HEK293 (cell line): ENCODE data around the gene POTEH.
"Not testable (repeated sequence)": the region's sequence is repeated elsewhere in the genome, so short reads cannot be mapped to it uniquely, and the experiment has no call there.

Experiments
- CTCF ChIA-PET: fragments of 350-600 bp; formaldehyde crosslinking; extraction: SDS; loops from one replicate; lab custom pipeline; 2021; ENCODE audit warnings: antibody characterized with exemption; lab: Yijun Ruan, JAX
- POLR2A ChIA-PET: fragments of 300-600 bp; formaldehyde crosslinking; extraction: SDS; loops from one replicate; lab custom pipeline; 2020; ENCODE audit warnings: antibody characterized with exemption, inconsistent platforms; lab: Yijun Ruan, JAX
- H3K27ac ChIP-seq: fragments of 200-500 bp; sonication (Bioruptor generic); 2 replicates; pipeline ENCODE4 v1.5.1; 2014; ENCODE audit warnings: low read depth, low read length, control low read depth, inconsistent platforms; ENCODE audit errors: extremely low read depth
- H3K36me3 ChIP-seq, 2 experiments: fragments of 200-500 bp in 1 of 2; sonication (Bioruptor generic) in 1 of 2; 1 replicate in 1 of 2; 2 replicates in 1 of 2; pipeline ENCODE4 v1.5.1; 2014 to 2017; ENCODE audit warnings: inconsistent platforms in 2 of 2, low read length in 2 of 2; ENCODE audit not compliant: control insufficient read depth in 2 of 2, insufficient read depth in 1 of 2
- H3K4me1 ChIP-seq: fragments of 200-500 bp; sonication (Bioruptor generic); 2 replicates; pipeline ENCODE4 v1.5.1; 2014; ENCODE audit warnings: mild to moderate bottlenecking, low read length, inconsistent platforms; ENCODE audit not compliant: control insufficient read depth, insufficient read depth
- H3K4me3 ChIP-seq: 2 replicates; pipeline ENCODE4 v1.5.1; 2011; ENCODE audit warnings: low read depth, mild to moderate bottlenecking, control low read depth, low read length, moderate library complexity
- H3K9me3 ChIP-seq: fragments of 200-500 bp; sonication (Bioruptor generic); 2 replicates; pipeline ENCODE4 v1.5.1; 2014; ENCODE audit warnings: low read depth, low read length, inconsistent platforms; ENCODE audit not compliant: control insufficient read depth, insufficient read depth
- GLIS1 ChIP-seq: fragments of 450-650 bp; formaldehyde crosslinking; IDR thresholded peaks from 2 replicates; pipeline ENCODE4 v1.5.1; 2016; ENCODE audit warnings: missing biosample characterization, missing genetic modification characterization

POTEH gene

DNA sequence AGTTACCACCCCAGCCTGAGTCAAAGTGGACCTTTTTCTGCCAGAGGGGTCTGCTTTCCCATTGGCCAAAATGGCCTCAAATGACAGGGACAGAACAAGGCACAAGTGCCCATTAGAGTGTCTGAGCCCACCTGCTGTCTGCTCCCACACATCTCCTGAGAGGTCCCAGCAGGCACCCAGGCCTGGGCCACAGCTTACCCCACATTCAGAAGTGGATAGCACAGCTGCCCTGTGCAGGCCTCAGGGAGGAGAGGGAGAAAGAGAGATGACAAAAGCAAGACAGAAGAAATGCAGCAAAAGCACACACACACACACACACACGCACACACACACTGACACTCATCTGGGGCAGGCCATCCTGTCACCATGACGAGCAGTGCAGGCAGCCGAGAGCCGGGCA lies 4.2 kb upstream of the POTEH start:
- H3K9me3 ChIP-seq, H3K27ac ChIP-seq, H3K4me3 ChIP-seq, POLR2A ChIA-PET, H3K36me3 ChIP-seq, H3K4me1 ChIP-seq, CTCF ChIA-PET: not testable (repeated sequence)

DNA sequence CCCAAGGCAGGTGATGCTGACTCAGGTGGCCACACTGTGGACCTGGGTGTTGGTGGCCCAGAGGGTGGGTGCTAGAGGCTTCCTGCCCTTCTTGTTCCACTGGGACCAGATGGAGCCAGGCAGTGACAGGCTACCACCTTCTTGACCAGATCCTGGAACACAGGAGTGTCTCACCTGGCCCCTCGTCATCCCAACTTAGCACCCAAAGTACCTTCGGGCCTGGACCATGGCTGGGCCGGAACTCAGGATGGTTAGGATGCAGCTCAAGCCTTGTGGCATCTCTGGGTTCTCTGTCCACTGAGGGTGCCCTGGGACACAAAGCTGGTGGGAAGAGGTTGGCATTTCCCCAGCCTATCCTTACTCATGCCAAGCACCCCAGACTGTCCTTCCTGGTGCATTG lies 2.7 kb upstream of the POTEH start:
- H3K27ac ChIP-seq, H3K9me3 ChIP-seq, H3K36me3 ChIP-seq, H3K4me1 ChIP-seq, POLR2A ChIA-PET, CTCF ChIA-PET, H3K4me3 ChIP-seq: not testable (repeated sequence)

DNA sequence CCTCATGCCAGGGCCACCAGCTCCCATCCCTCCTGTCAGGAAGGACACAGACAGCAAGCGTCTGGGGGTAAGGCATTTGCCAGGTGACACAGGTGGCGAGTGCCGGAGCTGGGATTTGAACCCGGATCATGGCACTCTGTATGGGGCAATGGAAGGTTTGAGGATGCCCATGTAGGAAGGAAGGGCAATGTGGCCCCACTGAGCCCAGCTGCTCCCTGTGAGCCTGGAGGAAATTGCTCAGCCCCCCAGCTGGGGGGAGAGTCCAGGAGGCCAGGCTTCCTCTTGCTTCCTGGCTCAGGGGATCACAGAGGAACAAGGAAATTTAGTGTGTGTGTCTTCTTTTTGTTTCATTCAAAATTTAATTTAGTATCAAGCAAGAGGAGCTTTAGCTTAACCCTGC lies 2.1 kb upstream of the POTEH start:
- not testable (repeated sequence) for H3K4me1 ChIP-seq, H3K9me3 ChIP-seq
- peak; percentile 51 for TF ChIP-seq GLIS1
- TF ChIP-seq, all 188 proteins: peak for 1; not testable (repeated sequence) for 187
- H3K27ac ChIP-seq, H3K36me3 ChIP-seq, H3K4me3 ChIP-seq, CTCF ChIA-PET, POLR2A ChIA-PET: not testable (repeated sequence)

DNA sequence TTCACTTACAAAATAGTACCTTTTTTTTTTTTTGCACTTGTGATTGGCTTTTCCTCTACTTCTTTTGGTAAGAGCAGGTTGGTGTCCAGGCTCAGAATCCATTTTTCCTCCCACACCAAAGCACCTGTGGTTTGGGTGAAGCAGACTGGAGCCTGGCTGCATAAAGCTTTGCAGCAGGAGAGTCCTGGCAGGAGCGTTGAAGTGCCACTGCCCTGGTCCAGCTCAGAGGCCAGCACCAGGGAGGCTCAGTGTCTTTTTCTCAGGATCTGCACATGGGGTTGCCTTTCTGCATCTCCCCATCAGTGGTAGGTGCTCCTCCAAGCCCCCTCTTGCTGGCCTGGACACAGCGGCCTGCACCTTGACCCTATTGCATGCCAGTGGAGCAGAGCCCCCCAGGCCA lies 1.7 kb upstream of the POTEH start:
- H3K9me3 ChIP-seq, result not testable (repeated sequence)

DNA sequence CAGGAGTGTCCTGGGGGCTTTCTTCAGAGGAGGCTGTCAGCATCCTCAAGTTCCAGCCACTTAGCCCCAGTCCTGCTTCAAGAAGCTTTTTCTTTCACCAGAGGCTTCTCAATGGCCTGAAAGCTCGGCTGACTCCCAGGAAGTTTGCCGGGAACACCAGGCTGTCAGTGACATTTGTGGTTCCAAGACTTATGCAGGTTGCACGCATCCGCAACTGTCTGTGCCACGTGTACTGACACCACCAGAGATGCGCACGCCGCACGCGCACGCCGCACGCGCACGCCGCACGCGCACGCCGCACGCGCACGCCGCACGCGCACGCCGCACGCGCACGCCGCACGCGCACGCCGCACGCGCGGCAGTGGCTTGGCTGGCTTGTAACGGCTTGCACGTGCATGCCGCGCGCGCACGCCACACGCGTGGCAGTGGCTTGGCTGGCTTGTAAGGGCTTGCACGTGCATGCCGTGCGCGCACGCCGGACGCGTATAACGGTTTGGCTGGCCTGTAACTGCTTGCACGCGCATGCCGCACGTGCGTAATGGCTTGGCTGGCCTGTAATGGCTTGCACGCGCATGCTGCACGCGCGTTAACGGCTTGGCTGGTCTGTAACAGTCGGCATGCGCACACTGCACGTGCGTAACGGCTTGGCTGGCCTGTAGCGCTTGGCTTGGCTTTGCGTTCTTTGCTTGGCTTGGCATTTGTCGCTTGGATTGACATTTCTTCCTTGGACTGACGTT lies 646 bp upstream of the POTEH start:
- H3K4me3 ChIP-seq, CTCF ChIA-PET, POLR2A ChIA-PET, H3K9me3 ChIP-seq, H3K36me3 ChIP-seq, H3K27ac ChIP-seq, H3K4me1 ChIP-seq: not testable (repeated sequence)

More for the DNA sequence above, 1.7 kb upstream of the POTEH start:
- CTCF ChIA-PET, H3K36me3 ChIP-seq, POLR2A ChIA-PET, H3K27ac ChIP-seq, H3K4me3 ChIP-seq, H3K4me1 ChIP-seq: not testable (repeated sequence)

DNA sequence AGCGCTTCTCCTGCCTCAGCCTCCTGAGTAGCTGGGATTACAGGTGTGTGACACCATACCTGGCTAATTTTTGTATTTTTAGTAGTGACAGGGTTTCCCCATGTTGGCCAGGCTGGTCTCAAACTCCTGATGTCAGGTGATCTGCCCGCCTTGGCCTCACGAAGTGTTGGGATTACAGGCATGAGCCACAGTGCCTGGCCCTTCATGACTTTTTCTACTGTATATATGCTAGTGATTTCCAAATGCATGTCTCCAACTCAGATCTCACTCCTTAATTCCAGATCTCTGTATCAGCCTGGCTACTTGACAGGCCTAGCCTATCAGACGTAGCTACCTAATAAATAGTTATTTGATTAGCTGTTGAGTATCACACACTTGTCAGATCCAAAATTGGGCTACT lies 23.8 kb downstream of the POTEH start:
- H3K36me3 ChIP-seq, H3K4me1 ChIP-seq, H3K27ac ChIP-seq, POLR2A ChIA-PET, H3K9me3 ChIP-seq, CTCF ChIA-PET, H3K4me3 ChIP-seq: not testable (repeated sequence)

DNA sequence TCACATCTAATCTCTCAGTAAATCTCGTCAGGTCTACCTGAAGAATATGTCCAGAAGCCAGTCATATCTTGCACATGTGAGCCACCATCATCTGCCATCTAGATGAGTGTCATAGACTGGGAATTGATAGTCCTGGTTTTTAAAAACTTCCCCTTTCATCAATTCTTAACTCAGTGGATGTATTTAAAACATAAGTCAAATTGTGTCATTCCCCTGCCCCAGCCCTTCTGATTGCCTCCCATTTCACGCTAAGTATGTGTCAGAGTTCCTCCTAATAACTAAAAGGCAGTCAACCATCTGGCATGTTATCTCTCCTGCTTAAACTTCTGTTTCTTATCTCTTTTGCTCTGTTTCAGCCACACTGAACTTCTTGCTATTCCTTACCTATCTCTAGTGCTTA lies 24.3 kb downstream of the POTEH start:
- CTCF ChIA-PET, result not testable (repeated sequence)

DNA sequence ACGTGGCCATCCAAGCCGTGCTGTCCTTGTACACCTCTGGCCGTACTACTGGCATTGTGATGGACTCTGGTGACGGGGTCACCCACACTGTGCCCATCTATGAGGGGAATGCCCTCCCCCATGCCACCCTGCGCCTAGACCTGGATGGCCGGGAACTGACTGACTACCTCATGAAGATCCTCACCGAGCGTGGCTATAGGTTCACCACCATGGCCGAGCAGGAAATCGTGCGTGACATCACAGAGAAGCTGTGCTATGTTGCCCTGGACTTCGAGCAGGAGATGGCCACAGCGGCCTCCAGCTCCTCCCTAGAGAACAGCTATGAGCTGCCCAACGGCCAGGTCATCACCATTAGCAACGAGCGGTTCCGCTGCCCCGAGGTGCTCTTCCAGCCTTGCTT lies 32.1 kb downstream of the POTEH start:
- CTCF ChIA-PET, H3K4me1 ChIP-seq, H3K36me3 ChIP-seq, H3K4me3 ChIP-seq, H3K9me3 ChIP-seq, H3K27ac ChIP-seq, POLR2A ChIA-PET: not testable (repeated sequence)

More for the DNA sequence above, 24.3 kb downstream of the POTEH start:
- H3K27ac ChIP-seq, H3K36me3 ChIP-seq, H3K9me3 ChIP-seq, H3K4me1 ChIP-seq, H3K4me3 ChIP-seq, POLR2A ChIA-PET: not testable (repeated sequence)

- H3K36me3 ChIP-seq, H3K4me1 ChIP-seq, CTCF ChIA-PET, H3K27ac ChIP-seq, H3K9me3 ChIP-seq, H3K4me3 ChIP-seq, POLR2A ChIA-PET: not testable (repeated sequence)
Observed at GRCh38 chr22:15729209-15729917, 39.5 kb downstream of the POTEH start.

DNA sequence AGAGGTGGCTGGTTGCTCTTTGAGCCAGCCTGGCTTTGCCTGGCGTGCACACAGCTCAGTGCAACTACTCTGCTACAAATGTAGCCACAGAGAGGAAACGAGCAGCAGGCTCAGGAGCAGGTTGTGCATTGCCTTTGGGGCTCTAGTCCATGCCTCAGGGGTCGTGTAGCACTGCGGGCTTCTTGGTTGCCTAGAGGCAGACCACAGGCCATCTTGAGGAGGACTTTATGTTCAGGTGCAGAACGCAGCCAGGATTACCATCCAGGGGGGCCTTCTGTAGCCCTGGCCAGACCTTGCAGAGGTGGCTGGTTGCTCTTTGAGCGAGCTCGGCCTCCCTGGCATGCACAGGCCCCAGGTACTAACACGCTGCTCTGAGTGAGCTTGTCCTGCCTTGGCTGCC lies 41.2 kb downstream of the POTEH start:
- CTCF ChIA-PET, H3K4me1 ChIP-seq, POLR2A ChIA-PET, H3K27ac ChIP-seq, H3K9me3 ChIP-seq, H3K4me3 ChIP-seq, H3K36me3 ChIP-seq: not testable (repeated sequence)

DNA sequence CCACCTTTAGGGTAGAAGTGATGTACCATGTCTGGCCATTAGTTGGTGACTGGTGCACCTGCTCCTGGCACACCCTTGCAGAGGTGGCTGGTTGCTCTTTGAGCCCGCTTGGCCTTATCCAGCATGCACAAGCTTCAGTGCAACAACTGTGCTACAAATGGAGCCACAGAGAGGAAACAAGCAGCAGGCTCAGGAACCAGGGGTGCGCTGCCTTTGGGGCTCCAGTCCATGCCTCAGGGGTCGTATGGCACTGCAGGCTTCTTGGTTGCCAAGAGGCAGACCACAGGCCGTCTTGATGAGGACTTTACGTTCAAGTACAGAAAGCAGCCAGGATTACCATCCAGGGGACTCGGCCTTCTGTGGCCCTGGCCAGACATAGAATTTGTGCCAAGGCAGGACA lies 44.6 kb downstream of the POTEH start:
- POLR2A ChIA-PET, H3K4me1 ChIP-seq, CTCF ChIA-PET, H3K9me3 ChIP-seq, H3K36me3 ChIP-seq, H3K27ac ChIP-seq, H3K4me3 ChIP-seq: not testable (repeated sequence)
